C4-2B (cell line): ENCODE results near the gene KLK12.

Experiments used
- H3K27ac ChIP-seq: fragments of 450-650 bp; 2 replicates; pipeline ENCODE4 v1.5.1; 2017
- CTCF ChIP-seq: fragments of 450-650 bp; conservative IDR thresholded peaks from 2 replicates; pipeline ENCODE4 v1.5.1; 2017; ENCODE audit warnings: mild to moderate bottlenecking
- ZFX ChIP-seq: fragments of 450-650 bp; IDR thresholded peaks from 2 replicates; pipeline ENCODE4 v1.6.1; 2017

Gene KLK12

GRCh38 chr19:51030631-51031030 lies 4.2 kb downstream of the KLK12 start:
- H3K27ac ChIP-seq: no peak overlapping the region
- TF ChIP-seq CTCF: no peak
- TF ChIP-seq ZFX: no peak

GRCh38 chr19:51029718-51030117 lies 5.1 kb downstream of the KLK12 start:
- TF ChIP-seq CTCF (no peak), ZFX (no peak)
- no peak overlapping the region for H3K27ac ChIP-seq

- no peak for TF ChIP-seq ZFX
- no peak for TF ChIP-seq CTCF
- H3K27ac ChIP-seq: no peak overlapping the region
Measured at GRCh38 chr19:51027873-51028272, 6.9 kb downstream of the KLK12 start.

GRCh38 chr19:51027126-51027806 lies 7.5 kb downstream of the KLK12 start:
- H3K27ac ChIP-seq: no peak overlapping the region

GRCh38 chr19:51026554-51026831 lies 8.3 kb downstream of the KLK12 start, which contains the start of gene KLK11:
Gene KLK11 (minus strand): TSS chr19:51026616. CDS start chr19:51025631, 985 bp downstream.
- no peak within 1 kb of the TSS for H3K27ac ChIP-seq
- no peak for TF ChIP-seq ZFX
- TF ChIP-seq CTCF: no peak

More at GRCh38 chr19:51027126-51027806, 7.5 kb downstream of the KLK12 start:
- TF ChIP-seq ZFX (no peak), CTCF (no peak)

- TF ChIP-seq CTCF (no peak), ZFX (no peak)
- H3K27ac ChIP-seq: no peak overlapping the region
Measured at GRCh38 chr19:51025809-51026553, 8.8 kb downstream of the KLK12 start.

GRCh38 chr19:51025401-51025800 lies 9.4 kb downstream of the KLK12 start:
- no peak overlapping the region for H3K27ac ChIP-seq
- TF ChIP-seq ZFX (no peak), CTCF (no peak)
